GM23338 (cell line): ENCODE measurements around the gene CCDC40. TPM values are rescaled to one million over a fixed set of nuclear protein-coding genes. Genes with fewer than 3 reads are reported as not detected.

Source experiments
- ATAC-seq: fragments of 200-7000 bp; cut with Tn5 transposase; 3 replicates; pipeline ENCODE4 v1.9.1; 2020
- DNase-seq: peaks from one replicate; pipeline ENCODE4 v3.0.0-alpha.2; 2015; ENCODE audit warnings: low spot score
- H2AFZ ChIP-seq: fragments of 200-600 bp; sonication (generic); 2 replicates; pipeline ENCODE4 v1.8.0; 2016; ENCODE audit warnings: antibody characterized with exemption, mild to moderate bottlenecking, moderate library complexity
- H3F3A ChIP-seq: fragments of 200-600 bp; sonication (generic); replicated peaks from 2 replicates; pipeline ENCODE4 v1.8.0; 2017; ENCODE audit warnings: antibody characterized with exemption, mixed run types, low read depth
- H3K27ac ChIP-seq: fragments of 200-600 bp; sonication (generic); 2 replicates; pipeline ENCODE4 v1.6.1; 2016; ENCODE audit warnings: low read depth
- H3K27me3 ChIP-seq: fragments of 200-600 bp; sonication (generic); 2 replicates; pipeline ENCODE4 v1.8.0; 2016; ENCODE audit warnings: mild to moderate bottlenecking, mixed run types, moderate library complexity; ENCODE audit not compliant: insufficient read depth
- H3K36me3 ChIP-seq: fragments of 200-600 bp; sonication (generic); 2 replicates; pipeline ENCODE4 v1.8.0; 2016; ENCODE audit warnings: mild to moderate bottlenecking; ENCODE audit not compliant: insufficient read depth
- H3K4me1 ChIP-seq: fragments of 200-600 bp; sonication (generic); 2 replicates; pipeline ENCODE4 v1.8.0; 2016; ENCODE audit warnings: mild to moderate bottlenecking, moderate library complexity; ENCODE audit not compliant: insufficient read depth
- H3K4me2 ChIP-seq: fragments of 200-600 bp; sonication (generic); 2 replicates; pipeline ENCODE4 v1.7.1; 2017; ENCODE audit warnings: mixed run types
- H3K4me3 ChIP-seq: fragments of 200-600 bp; sonication (generic); 2 replicates; pipeline ENCODE4 v1.6.1; 2016; ENCODE audit warnings: mixed run types
- H3K79me2 ChIP-seq: fragments of 200-600 bp; sonication (generic); replicated peaks from 2 replicates; pipeline ENCODE4 v1.8.0; 2017; ENCODE audit warnings: mild to moderate bottlenecking; ENCODE audit not compliant: insufficient read depth
- H3K9me2 ChIP-seq: fragments of 200-600 bp; sonication (generic); 2 replicates; pipeline ENCODE4 v1.8.0; 2017; ENCODE audit not compliant: insufficient read depth
- H4K20me1 ChIP-seq: fragments of 200-600 bp; sonication (generic); replicated peaks from 2 replicates; pipeline ENCODE4 v1.8.0; 2017; ENCODE audit warnings: mild to moderate bottlenecking; ENCODE audit not compliant: insufficient read depth
- H3K27ac Mint-ChIP-seq: 2 replicates; pipeline ENCODE4 v1.8.0; 2020; ENCODE audit warnings: inconsistent platforms, mild to moderate bottlenecking, moderate library complexity, mixed read lengths
- H3K27me3 Mint-ChIP-seq: 3 replicates; pipeline ENCODE4 v1.8.0; 2022; ENCODE audit warnings: low read depth, mild to moderate bottlenecking, moderate library complexity, mixed read lengths, inconsistent platforms; ENCODE audit not compliant: insufficient read depth, poor library complexity
- H3K36me3 Mint-ChIP-seq: 3 replicates; pipeline ENCODE4 v1.8.0; 2021; ENCODE audit warnings: low read depth, mild to moderate bottlenecking, inconsistent platforms, moderate library complexity, mixed read lengths
- H3K4me1 Mint-ChIP-seq: 3 replicates; pipeline ENCODE4 v1.8.0; 2020; ENCODE audit warnings: mild to moderate bottlenecking, inconsistent platforms, mixed read lengths
- H3K4me3 Mint-ChIP-seq: 3 replicates; pipeline ENCODE4 v1.8.0; 2021; ENCODE audit warnings: moderate library complexity, mild to moderate bottlenecking, inconsistent platforms, mixed read lengths
- H3K9me3 Mint-ChIP-seq: 3 replicates; pipeline ENCODE4 v1.8.0; 2020; ENCODE audit warnings: moderate library complexity, mild to moderate bottlenecking, inconsistent platforms, mixed read lengths
- CREB1 ChIP-seq: fragments of 250-450 bp; sonication (Bioruptor Pico); IDR thresholded peaks from 2 replicates; pipeline ENCODE4 v1.5.0; 2020; ENCODE audit warnings: low read depth, mild to moderate bottlenecking, moderate library complexity
- ETS1 ChIP-seq: IDR thresholded peaks from 2 replicates; pipeline ENCODE4 v1.6.1; 2016; ENCODE audit warnings: antibody characterized with exemption
- EZH2 ChIP-seq: fragments of 200-600 bp; sonication (generic); IDR thresholded peaks from one replicate; pipeline ENCODE4 v1.8.0; 2017; ENCODE audit warnings: antibody characterized with exemption, mild to moderate bottlenecking, low read depth; ENCODE audit not compliant: unreplicated experiment
- JUNB ChIP-seq: IDR thresholded peaks from one replicate; pipeline ENCODE4 v1.6.1; 2016; ENCODE audit warnings: antibody characterized with exemption; ENCODE audit not compliant: unreplicated experiment
- NANOG ChIP-seq: IDR thresholded peaks from 2 replicates; pipeline ENCODE4 v1.6.1; 2016; ENCODE audit warnings: antibody characterized with exemption, borderline replicate concordance
- POLR2AphosphoS5 ChIP-seq: IDR thresholded peaks from 2 replicates; pipeline ENCODE4 v1.6.1; 2016; ENCODE audit warnings: antibody characterized with exemption, low read depth
- STAT1 ChIP-seq: IDR thresholded peaks from one replicate; pipeline ENCODE4 v1.6.1; 2016; ENCODE audit warnings: antibody characterized with exemption; ENCODE audit not compliant: unreplicated experiment
- ZNF114 ChIP-seq: fragments of 250-450 bp; sonication (Bioruptor Pico); IDR thresholded peaks from 2 replicates; pipeline ENCODE4 v1.5.0; 2020; ENCODE audit warnings: mild to moderate bottlenecking, moderate library complexity
- polyA plus RNA-seq: library from polyadenylated mRNA; unstranded; fragments of >200 nt; fragmentation: Nextera tagmentation; extraction: Ambion mirVana; gene quantifications from 2 replicates; pipeline ENCODE4 v1.2.1, GENCODE V29; 2016
- total RNA-seq: library from RNA; depleted of rRNA; stranded (reverse); fragments of >200 nt; shearing (Covaris generic); gene quantifications from 2 replicates; pipeline ENCODE4 v1.2.3, GENCODE V29; 2014
- TF ChIP-seq, protein P1 (sequence below): fragments of 250-450 bp; sonication (Bioruptor Pico); IDR thresholded peaks from 2 replicates; pipeline ENCODE4 v1.5.0; 2020; ENCODE audit warnings: mild to moderate bottlenecking, moderate library complexity
- TF ChIP-seq, protein P2 (sequence below): IDR thresholded peaks from one replicate; pipeline ENCODE4 v1.6.1; 2018; ENCODE audit warnings: antibody characterized with exemption; ENCODE audit not compliant: unreplicated experiment

CCDC40 gene
- total and polyA plus RNA-seq, 2 experiments from 2014 or later: 7.6 to 8.1 TPM

- peaks cover 3% of the 10 kb centered on the region; the same call in 1 of the 2 replicates for H3K4me1 ChIP-seq
- Mint-ChIP-seq H3K9me3 (no peaks in the 10 kb centered on the region; the same call in 2 of the 3 replicates), H3K27ac (no peak overlapping the region), H3K4me1 (peaks cover 17% of the 10 kb centered on the region), H3K4me3 (no peak overlapping the region), H3K27me3 (peaks cover 2% of the 10 kb centered on the region), H3K36me3 (peaks cover 7% of the 10 kb centered on the region)
- H3K4me2 ChIP-seq: no peak overlapping the region
- no peaks in the 10 kb centered on the region for H4K20me1 ChIP-seq
- no peak overlapping the region for H2AFZ ChIP-seq
- no peak for DNase-seq
- no peak overlapping the region for H3K4me3 ChIP-seq
- H3F3A ChIP-seq: no peaks in the 10 kb centered on the region
- no peak for ATAC-seq
- no peaks in the 10 kb centered on the region for H3K79me2 ChIP-seq
- no peak for TF ChIP-seq STAT1
- no peaks in the 10 kb centered on the region for H3K27me3 ChIP-seq
- no peaks in the 10 kb centered on the region for H3K36me3 ChIP-seq
- no peak overlapping the region for H3K27ac ChIP-seq
- H3K9me2 ChIP-seq: no peaks in the 10 kb centered on the region
These were observed 72.7 kb downstream of the CCDC40 start for GRCh38 chr17:80109066-80109660.

DNA sequence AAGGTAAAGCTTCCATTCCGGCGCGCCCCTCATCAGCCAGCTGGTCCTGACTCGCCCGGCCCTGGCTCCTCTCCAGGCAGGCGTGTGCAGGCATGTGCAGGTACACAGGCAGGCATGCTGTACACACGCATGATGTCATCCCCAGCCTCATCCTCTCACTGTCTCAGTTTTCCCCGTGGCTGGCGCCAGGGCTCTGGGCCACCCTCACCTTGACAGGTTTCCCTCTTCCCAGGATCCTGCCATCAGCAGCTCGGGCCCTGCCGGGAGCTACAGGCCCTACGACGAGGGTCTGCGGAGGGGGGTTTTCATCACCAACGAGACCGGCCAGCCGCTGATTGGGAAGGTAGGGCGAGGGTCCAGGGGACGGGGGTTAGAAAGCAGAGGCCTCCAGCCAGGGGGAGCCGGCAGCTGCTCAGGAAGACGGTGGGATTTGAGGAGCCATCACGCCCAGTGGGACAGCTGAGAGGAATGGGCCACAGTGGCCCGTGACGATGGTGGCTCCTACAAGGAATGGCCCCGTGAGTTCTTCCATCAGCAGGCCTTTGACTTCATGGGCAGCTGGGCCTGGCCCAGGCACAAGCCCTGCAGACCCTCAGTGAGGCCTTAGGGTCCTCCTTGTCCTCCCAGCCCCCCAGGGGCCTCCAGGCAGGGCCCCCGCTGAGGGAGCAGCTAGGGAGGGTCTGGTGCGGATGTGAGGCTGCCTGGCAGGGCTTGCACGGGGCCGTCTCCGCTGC is 73.4 kb downstream of the CCDC40 start:
- no peaks in the 10 kb centered on the region; the same call in 2 of the 3 replicates for H3K9me3 Mint-ChIP-seq
- Histone ChIP-seq H3K27me3 (no peaks in the 10 kb centered on the region), H2AFZ (no peak overlapping the region), H3K4me3 (no peak overlapping the region), H3K79me2 (no peaks in the 10 kb centered on the region), H3K4me1 (peaks cover 3% of the 10 kb centered on the region; the same call in 1 of the 2 replicates), H3K9me2 (no peaks in the 10 kb centered on the region), H3K4me2 (no peak overlapping the region), H4K20me1 (no peaks in the 10 kb centered on the region), H3K27ac (no peak overlapping the region), H3K36me3 (no peaks in the 10 kb centered on the region), H3F3A (0 out of 2 replicates have a peak, but pooled peaks cover 5% of the 10 kb centered on the region)
- peaks cover 14% of the 10 kb centered on the region for H3K36me3 Mint-ChIP-seq
- no peak for DNase-seq
- no peak for ATAC-seq
- peaks cover 2% of the 10 kb centered on the region for H3K27me3 Mint-ChIP-seq
- H3K4me3 Mint-ChIP-seq: no peak overlapping the region
- no peak overlapping the region for H3K27ac Mint-ChIP-seq
- H3K4me1 Mint-ChIP-seq: peaks cover 14% of the 10 kb centered on the region
- TF ChIP-seq ZNF114 (CRISPR knock-in tag) (no peak), JUNB (no peak), NANOG (no peak), EZH2 (no peak), ETS1 (no peak), CREB1 (no peak), POLR2AphosphoS5 (no peak)
- TF ChIP-seq, protein P1, sequence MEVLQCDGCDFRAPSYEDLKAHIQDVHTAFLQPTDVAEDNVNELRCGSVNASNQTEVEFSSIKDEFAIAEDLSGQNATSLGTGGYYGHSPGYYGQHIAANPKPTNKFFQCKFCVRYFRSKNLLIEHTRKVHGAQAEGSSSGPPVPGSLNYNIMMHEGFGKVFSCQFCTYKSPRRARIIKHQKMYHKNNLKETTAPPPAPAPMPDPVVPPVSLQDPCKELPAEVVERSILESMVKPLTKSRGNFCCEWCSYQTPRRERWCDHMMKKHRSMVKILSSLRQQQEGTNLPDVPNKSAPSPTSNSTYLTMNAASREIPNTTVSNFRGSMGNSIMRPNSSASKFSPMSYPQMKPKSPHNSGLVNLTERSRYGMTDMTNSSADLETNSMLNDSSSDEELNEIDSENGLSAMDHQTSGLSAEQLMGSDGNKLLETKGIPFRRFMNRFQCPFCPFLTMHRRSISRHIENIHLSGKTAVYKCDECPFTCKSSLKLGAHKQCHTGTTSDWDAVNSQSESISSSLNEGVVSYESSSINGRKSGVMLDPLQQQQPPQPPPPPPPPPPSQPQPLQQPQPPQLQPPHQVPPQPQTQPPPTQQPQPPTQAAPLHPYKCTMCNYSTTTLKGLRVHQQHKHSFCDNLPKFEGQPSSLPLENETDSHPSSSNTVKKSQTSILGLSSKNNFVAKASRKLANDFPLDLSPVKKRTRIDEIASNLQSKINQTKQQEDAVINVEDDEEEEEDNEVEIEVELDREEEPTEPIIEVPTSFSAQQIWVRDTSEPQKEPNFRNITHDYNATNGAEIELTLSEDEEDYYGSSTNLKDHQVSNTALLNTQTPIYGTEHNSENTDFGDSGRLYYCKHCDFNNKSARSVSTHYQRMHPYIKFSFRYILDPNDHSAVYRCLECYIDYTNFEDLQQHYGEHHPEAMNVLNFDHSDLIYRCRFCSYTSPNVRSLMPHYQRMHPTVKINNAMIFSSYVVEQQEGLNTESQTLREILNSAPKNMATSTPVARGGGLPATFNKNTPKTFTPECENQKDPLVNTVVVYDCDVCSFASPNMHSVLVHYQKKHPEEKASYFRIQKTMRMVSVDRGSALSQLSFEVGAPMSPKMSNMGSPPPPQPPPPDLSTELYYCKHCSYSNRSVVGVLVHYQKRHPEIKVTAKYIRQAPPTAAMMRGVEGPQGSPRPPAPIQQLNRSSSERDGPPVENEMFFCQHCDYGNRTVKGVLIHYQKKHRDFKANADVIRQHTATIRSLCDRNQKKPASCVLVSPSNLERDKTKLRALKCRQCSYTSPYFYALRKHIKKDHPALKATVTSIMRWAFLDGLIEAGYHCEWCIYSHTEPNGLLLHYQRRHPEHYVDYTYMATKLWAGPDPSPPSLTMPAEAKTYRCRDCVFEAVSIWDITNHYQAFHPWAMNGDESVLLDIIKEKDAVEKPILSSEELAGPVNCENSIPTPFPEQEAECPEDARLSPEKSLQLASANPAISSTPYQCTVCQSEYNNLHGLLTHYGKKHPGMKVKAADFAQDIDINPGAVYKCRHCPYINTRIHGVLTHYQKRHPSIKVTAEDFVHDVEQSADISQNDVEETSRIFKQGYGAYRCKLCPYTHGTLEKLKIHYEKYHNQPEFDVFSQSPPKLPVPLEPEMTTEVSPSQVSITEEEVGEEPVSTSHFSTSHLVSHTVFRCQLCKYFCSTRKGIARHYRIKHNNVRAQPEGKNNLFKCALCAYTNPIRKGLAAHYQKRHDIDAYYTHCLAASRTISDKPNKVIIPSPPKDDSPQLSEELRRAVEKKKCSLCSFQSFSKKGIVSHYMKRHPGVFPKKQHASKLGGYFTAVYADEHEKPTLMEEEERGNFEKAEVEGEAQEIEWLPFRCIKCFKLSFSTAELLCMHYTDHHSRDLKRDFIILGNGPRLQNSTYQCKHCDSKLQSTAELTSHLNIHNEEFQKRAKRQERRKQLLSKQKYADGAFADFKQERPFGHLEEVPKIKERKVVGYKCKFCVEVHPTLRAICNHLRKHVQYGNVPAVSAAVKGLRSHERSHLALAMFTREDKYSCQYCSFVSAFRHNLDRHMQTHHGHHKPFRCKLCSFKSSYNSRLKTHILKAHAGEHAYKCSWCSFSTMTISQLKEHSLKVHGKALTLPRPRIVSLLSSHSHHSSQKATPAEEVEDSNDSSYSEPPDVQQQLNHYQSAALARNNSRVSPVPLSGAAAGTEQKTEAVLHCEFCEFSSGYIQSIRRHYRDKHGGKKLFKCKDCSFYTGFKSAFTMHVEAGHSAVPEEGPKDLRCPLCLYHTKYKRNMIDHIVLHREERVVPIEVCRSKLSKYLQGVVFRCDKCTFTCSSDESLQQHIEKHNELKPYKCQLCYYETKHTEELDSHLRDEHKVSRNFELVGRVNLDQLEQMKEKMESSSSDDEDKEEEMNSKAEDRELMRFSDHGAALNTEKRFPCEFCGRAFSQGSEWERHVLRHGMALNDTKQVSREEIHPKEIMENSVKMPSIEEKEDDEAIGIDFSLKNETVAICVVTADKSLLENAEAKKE (CRISPR knock-in tag): no peak
- TF ChIP-seq, protein P2, sequence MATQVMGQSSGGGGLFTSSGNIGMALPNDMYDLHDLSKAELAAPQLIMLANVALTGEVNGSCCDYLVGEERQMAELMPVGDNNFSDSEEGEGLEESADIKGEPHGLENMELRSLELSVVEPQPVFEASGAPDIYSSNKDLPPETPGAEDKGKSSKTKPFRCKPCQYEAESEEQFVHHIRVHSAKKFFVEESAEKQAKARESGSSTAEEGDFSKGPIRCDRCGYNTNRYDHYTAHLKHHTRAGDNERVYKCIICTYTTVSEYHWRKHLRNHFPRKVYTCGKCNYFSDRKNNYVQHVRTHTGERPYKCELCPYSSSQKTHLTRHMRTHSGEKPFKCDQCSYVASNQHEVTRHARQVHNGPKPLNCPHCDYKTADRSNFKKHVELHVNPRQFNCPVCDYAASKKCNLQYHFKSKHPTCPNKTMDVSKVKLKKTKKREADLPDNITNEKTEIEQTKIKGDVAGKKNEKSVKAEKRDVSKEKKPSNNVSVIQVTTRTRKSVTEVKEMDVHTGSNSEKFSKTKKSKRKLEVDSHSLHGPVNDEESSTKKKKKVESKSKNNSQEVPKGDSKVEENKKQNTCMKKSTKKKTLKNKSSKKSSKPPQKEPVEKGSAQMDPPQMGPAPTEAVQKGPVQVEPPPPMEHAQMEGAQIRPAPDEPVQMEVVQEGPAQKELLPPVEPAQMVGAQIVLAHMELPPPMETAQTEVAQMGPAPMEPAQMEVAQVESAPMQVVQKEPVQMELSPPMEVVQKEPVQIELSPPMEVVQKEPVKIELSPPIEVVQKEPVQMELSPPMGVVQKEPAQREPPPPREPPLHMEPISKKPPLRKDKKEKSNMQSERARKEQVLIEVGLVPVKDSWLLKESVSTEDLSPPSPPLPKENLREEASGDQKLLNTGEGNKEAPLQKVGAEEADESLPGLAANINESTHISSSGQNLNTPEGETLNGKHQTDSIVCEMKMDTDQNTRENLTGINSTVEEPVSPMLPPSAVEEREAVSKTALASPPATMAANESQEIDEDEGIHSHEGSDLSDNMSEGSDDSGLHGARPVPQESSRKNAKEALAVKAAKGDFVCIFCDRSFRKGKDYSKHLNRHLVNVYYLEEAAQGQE: no peak
